GM19438 (cell line): ENCODE results near the gene BBLN.

Experiments used
- ATAC-seq: cut with Tn5 transposase; IDR thresholded peaks from one replicate; pipeline ENCODE4 v1.9.1; 2021; ENCODE audit warnings: low read depth; ENCODE audit not compliant: unreplicated experiment

The BBLN gene

GRCh38 chr9:128211186-128211980, 51.3 kb downstream of the BBLN start:
- ATAC-seq: no peak

- ATAC-seq: no peak
Measured at GRCh38 chr9:128211981-128212281, 51.9 kb downstream of the BBLN start.
